Germinal center (tissue), 1 donor: ENCODE data around the gene B4GALT1.
"Not testable (repeated sequence)": the region's sequence is repeated elsewhere in the genome, so short reads cannot be mapped to it uniquely, and the experiment has no call there.

ENCODE experiments used
- DNase-seq: peaks from one replicate; pipeline ENCODE4 v3.0.0; 2012; ENCODE audit warnings: mixed read lengths, low spot score

Gene B4GALT1

DNA sequence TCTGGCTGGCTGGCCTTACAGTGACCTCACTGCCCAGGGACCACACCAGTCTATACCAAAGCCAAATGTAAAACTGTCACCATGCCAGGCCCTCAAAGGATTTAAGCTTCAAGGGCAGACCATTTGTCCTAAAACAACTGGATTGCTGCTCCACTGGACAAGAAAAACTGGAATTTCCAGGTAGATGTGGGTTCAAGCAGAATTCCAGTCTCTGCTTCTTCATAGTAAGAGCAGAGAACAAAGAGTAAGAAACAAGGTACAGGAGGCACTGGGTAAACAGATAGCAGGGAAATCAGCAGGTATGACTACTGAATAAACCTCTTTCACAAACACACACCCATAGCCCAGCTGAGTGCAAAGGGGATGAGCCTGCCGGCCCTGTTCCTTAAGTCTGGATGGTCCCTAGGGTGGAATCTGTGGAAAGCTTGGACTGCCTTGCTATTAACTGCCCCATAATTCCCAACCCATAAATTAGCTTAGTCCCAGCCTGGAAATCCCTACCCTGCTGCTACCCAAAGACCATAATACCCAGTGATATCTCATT, 5.5 kb downstream of the B4GALT1 start:
- no peak for DNase-seq

DNA sequence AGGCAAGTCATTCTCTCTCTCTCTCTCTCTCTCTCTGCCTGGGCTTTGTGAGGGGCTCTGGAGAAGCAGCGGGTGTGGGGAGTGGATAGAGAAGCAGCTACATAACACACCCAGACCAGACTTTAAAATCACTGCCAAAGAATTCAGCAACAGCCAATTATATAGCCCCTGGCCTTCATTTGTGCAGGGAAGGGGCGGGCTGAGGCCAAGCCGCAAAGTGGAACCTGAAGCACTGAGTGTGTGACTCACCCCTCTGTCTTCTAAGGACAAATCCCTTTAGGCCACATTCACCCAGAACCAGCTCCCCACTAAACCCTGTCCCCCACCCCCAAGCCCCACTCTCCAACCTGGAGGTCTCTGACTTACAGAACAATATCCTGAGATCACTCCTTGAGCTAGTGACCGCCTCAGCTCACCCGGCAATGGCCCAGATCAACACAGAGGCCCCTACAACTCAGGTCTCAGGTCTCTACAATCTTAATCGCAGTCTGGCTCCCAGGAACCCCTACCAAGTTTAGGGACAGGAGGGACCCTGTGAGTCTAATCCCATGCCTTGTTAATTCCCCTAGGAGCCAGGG, 6.0 kb downstream of the B4GALT1 start:
- DNase-seq = no peak

DNA sequence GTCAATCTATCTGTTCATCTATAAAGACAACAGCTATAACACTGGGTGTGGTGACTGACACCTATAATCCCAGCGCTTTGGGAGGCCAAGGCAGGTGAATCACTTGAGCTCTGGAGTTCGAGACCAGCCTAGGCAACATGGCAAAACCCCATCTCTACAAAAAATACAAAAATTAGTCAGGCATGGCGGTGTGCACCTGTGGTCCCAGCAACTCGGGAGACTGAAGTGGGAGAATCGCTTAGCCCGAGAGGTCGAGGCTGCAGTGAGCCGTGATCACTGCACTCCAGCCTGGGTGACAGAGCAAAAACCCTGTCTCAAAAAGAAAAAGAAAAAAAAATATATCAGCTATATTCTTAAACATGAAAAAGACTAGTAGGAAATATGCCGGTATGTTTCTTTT, 6.7 kb downstream of the B4GALT1 start:
- not testable (repeated sequence) for DNase-seq

DNA sequence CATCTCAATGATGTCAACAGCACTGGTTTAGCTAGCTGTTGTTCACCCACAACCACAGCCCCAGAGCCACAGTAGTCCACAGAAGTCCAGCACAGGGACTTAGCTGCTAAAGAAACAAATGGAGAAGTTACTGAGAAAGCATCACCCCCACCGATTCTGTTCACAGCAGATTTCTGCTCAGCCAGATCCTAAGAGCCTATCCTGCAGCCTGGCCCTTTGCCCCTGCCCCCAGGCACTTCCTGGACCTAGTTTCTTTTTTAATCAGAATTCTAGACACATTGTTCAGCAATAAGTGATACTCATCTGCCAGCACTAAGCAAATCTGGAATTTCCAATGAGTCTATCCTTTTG, 7.4 kb downstream of the B4GALT1 start:
- DNase-seq = peak; percentile 61

DNA sequence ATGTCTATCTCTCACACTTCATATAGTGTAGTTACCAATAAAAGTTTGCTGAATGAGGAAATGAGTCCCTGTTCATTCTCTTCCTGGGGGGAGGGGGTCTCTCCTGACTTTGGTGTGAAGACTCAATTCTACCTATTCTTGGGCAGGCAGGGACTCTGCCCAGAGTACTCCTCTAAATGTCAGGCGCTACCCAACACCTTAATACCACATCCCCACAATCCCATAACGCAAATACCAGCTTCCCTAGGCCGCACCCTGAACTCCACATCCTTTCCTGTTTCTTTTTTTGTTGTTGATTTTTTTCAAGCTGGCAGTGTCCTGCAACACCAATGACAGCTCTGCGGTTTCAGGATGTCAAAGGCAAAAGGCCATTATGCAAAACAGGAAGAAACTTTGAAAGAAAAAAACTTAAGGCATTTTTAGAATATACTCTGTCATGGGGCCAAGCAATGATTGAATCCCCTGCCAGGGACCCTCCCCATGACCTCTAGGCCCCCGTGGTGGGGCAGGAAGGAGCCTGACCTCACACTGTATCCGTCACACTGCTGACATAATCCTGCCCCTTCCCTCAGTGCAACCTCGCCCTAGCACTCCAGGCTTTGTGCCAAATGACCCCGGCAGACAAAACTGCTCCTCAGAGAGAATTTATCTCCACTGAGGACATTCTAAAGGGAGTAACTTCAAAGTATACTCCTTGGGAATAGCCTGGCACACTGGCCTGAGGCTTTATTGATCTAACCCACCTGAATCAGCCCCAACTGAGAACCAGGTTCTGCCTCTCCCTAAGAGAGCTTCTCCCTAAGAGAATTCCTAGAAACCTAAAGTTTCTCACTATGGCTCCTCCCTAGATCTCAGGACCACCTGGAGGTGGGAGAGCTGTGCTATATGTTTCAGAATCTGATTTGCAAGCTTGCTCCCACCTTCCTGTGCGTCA, 8.0 kb downstream of the B4GALT1 start:
- no peak for DNase-seq

DNA sequence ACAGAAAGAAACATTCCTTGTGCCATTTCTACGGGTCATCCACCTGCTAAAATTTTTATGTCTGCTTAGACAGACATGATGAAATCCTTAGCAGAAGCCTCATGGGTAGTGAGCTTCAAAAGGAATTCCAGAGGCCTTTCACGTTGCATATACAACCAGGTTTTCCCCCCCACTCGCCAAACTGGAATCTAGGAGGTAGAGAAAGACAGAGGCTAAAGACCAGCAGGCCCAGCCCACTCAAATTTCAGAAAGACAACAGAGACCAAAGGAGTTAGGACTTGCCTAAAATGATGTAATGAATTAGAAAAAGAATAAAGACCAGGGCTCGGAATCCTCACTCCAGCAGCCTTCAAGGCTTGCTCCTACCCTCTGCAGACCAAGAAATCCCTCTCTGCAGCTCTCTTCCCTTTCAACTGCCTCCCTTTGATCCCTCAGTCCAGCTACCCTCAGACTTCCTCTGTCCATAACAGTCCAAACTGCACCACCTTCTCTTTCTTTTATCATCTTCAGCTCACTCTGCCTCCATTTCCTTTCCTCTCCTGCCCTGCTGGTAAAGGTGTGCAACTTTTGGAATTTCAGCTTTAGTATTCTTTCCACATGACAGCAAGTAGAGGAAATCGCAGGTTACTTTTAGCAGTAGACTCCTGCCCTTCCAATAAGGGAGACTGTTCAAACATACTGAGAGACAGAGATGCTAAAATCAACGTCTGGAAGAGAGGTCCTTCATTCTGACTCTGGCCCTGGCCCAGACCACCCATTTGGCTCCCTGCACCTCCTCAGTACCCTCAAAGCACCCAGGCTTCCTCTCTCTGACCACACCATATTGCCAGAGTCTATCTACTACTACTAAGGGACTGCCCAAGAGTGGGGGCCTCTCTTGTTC, 8.9 kb downstream of the B4GALT1 start:
- no peak for DNase-seq

DNA sequence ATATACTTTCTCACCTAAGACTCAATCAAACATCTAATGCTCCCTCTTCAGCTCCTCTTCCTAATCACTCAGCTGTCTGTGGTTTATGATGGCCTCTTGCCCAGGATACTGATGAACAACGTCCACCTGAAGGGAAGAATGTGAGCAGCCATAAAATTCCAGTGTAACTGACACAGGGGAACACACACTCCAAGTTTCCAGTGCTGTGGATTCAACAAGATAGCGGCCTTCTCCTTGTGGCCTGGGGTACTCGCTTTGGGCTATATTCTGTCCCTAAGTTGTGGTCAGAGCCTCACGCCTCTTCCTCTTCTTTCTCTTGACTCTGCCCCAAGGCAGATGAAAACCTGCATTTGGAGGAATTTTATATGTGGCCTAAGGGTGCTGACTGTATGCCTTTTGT, 11.7 kb downstream of the B4GALT1 start:
- no peak for DNase-seq

DNA sequence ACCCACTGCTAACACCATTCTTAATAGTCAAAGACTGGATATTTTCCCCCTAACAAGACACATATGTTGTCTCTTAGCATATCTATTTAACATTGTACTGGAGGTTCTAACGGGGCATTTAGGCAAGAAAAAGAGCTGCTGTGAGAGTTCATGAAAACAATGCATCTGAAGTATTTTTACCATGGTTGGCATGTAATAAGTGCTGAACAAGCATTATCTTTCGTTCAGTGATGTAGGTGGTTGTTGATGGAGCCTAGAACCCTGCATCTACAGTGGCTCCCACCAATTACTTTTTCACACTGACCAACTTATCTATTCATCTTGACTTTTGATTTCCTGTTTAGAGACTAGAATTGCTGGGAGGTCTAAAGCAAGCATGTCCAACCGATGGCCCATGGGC, 12.8 kb downstream of the B4GALT1 start:
- no peak for DNase-seq

DNA sequence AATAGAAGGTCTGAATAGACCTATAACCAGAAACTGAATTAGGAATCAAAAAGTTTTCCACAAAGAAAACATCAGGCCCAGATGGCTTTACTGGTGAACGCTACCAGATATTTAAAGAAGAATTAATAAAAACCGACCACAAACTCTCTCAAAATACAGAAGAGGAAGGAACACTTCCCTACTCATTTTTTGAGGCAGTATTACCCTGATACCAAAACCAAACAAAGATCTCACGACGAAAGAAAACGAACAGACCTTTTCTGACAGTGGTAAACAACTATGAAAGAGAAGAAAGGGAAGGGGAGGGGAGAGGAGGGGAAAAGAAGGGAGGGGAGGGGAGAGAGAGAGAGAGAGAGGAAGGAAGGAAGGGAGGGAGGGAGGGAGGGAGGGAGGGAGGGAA, 13.5 kb downstream of the B4GALT1 start:
- DNase-seq = no peak

DNA sequence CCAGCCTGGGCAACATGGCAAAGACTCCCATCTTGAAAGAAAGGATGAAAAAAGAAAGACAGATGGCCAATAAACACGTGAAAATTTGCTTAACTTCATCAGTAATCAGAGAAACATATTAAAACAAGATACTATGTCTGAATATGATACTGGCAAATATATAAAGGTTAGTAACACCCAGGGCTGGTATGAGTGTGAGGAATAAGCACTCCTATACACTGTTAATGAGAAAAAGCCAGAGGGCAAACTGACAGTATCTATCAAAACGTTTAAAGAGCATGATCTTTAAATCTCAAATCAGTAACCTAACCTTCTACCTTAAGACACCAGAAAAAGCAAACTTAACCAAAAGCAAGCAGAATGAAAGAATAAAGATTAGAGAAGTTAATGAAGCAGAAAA, 14.1 kb downstream of the B4GALT1 start:
- DNase-seq = no peak

DNA sequence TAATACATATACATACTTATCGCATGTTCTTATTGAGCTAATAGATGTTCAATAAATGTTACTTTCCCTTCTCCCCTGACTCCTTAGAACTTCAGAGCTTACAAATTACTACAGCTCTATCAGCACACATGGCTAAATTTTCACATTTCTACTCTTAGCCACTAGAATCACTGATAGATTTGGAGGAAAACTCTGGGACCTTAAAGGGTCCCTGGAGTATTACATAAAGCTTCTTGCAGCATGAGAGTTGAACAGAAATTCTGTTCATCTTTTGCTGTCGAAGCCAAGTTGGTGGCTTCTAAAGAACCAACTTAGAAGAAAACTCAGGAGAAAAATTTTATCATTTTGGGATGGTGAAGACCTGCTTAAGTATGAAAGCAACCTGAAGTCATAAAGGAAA, 15.5 kb downstream of the B4GALT1 start:
- DNase-seq = no peak

DNA sequence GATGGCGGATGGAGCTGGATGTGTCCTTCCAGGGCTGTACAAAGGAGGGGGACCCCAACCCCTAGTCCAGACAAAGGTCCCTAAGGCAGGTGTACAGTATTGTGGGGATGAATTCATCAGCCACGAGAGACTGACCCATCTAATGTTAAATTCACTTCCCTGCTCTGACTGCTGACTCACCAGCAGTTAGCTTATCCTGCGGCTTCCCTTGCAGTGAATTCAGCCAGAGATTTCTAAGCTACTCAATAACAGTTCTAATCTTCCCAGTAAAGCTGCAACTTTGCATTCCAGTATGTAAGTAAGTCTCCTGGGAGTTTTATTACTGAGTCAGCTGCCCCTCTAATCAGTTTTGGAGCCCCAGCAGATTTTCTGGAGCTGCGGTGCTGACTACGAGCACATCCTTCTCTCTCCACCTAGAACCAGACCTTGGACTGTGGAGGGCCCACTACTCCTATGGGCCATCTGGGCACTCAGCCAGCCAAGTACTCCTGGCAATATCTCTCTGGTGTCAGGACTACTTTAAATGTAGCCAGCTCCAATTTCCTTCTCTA, 16.1 kb downstream of the B4GALT1 start:
- DNase-seq = no peak

DNA sequence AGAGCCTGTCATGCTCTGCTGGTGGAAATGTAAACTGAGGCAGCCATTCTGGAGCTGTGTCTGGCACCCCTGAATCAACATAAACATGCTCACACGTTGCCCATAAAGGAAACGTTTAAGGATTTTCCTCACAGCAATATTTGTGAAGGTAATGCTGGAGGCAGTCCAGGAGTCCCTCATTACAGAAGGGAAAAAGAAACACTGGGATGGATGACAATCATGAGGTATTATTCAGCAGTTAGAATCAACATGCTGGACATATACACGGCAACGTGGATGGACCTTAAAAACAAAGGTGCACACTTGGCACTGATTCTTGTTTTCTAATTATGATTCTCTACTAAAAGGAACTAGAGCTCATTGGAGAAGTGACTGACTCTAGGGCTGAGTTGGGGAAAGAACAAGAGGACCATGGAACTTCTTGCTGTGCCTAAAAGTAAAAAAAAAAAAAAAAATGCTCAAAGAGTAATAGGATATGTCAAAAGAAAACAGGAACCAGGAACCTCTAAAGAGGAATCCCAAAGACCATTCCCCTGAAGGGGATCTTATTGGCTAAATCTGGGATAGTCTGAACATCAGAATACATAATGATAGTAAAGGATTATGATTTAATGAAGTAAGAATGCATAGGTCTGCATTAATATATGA, 18.6 kb downstream of the B4GALT1 start:
- DNase-seq = no peak

DNA sequence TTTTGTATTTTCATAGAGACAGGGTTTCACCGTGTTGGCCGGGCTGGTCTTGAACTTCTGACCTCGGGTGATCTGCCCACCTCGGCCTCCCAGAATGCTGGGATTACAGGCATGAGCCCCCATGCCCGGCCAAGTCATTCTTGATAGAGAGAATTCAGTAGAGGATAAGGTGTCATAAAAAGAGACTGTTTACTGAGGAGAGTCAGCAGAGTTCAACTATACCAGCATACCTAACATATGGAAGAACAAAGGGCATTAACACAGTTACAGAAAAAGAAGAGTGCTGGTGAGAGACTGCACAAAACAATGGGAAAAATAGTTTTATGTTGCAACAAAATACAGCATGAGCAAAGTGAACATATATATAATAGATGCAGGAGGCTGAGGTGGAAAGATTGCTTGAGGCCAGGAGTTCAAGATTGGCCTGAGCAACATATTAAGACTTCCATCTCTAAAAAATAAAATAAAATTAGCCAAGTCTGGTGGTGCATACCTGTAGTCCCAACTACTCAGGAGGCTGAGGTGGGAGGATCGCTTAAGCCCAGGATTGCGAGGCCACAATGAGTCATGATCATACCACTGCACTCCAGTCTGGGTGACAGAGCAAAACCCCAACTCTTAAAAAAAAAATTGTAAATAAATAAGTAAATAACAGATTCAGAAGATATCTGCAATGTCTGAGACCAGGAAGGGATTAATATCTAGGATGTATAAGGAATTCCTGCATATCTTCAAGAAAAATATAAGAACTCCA, 19.5 kb downstream of the B4GALT1 start:
- no peak for DNase-seq

DNA sequence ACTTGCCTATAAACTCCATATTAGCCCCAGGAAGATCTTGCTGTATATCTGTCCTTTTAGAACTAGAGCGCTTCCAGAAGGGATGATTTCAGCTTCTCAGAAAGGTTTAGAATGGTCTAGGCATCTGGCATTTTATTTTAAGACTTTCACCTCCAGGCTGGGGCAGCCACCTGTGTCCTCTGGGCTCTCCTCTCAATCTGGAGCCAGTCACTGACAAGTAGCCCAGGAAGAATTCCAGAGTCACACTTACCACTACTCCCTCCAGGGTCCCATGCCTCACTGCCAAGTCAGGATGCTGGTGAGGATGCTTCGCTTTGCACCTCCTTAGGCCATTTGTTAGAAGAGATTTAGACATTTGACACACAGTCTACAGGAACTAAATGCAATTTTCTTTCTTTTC, 20.8 kb downstream of the B4GALT1 start:
- no peak for DNase-seq

DNA sequence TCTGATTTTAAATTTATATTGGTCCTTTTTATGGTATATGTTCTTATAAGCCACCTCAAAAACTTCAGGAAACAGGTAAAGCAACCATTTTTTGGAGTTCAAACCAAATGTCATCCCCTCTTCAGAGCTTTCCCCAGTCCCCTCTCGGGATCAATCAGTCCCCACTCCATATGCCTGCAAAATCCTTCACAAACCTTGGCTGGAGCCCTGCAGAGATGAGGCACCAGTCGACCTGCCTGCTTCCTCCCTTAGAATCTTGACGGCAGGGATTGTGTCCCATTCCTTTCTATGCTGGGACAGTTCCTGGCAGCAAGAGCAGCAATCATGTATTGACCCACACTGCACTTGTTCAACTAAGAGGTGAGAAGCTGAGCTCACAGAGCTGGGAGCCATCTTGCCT, 22.6 kb downstream of the B4GALT1 start:
- DNase-seq = no peak

DNA sequence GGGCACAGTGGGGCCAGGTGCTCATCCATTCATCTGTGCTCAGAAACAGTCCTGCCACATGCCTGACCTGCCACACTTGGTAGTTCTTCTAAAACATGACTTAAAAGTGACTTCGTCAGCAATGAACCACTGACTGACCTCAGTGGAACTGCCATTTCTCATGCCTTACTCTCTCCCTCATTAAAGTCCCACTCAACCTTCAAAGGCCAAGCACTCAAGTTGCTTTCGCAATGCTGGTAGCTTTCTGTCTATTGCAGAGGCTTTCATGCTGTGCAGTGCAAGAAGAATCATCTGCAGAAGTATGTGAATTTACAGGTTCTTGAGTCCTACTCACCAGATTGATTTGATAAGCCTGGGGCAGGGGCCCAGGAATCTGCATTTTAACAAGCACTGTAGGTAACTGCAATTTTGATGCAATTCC, 23.9 kb downstream of the B4GALT1 start:
- no peak for DNase-seq

DNA sequence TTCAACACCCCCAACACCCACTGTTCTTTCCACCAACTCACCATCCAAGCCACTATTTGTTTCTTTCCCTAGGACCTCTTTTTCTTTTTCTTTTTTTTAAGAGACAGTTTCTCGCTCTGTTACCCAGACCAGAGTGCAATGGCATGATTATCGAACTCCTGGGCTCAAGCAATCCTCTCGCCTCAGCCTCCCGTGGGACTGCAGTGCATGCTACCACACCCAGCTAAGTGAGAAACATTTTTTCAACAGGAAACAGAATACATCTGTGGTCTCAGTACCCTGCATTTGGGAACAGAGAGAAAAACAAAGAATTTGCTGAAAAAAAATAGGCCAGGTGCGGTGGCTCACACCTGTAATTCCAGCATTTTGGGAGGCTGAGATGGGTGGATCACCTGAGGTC, 24.6 kb downstream of the B4GALT1 start:
- DNase-seq = no peak

DNA sequence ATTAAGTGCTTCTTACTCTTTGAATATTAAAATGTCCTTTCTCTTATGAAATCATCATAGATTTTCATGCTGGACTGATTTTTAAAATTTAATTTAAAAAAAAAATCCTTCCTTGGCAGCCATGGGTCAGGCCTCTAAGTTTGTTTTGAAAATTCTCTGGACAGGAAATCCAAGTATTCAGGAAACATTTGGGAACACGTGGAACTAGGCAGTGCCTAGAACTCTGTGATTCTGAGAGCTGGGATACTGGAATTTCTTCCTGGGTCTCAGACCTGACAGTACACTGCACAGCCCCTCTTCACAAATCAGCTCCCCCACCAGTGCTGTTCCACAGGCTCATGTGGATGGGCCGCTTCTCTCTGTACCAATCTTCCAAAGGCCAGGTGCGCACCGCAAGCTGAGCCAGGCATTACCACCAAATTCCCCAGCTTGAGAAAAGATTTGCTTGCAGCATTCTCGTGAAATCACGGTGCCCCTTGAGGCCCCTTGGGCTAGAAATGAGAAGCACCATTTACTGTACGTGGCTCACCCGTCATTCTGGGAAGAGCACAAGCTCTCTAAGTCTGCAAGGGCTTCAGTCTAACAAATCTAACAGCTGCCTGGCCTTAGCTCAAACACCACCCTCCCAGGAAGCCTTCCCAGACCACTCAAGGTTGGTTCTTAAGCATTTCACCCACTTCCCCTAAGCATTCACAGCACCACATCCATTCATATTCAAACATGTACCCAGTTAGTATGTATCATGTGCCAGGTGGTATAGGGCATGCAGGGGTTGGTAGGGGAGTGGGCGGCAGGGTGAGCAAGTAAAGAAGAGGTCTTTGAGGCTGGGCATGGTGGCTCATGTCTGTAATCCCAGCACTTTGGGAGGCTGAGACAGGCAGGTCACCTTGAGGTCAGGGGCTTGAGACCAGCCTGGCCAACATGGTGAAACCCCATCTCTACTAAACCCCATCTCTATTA, 26.5 kb downstream of the B4GALT1 start:
- DNase-seq = no peak
